Mesendoderm (in vitro differentiated cells): ENCODE results near the gene RBL1.
"Not testable (repeated sequence)": the region's sequence is repeated elsewhere in the genome, so short reads cannot be mapped to it uniquely, and the experiment has no call there.

Experiments used
- DNase-seq: peaks from one replicate; pipeline ENCODE4 v3.0.0; 2013
- H2AK5ac ChIP-seq: 2 replicates; pipeline ENCODE4 v1.6.1; 2013; ENCODE audit warnings: low read length, inconsistent platforms
- H2BK120ac ChIP-seq: 2 replicates; pipeline ENCODE4 v1.6.1; 2013; ENCODE audit warnings: low read depth, mild to moderate bottlenecking, low read length, moderate library complexity, mixed read lengths
- H2BK15ac ChIP-seq: replicated peaks from 2 replicates; pipeline ENCODE4 v1.6.1; 2013; ENCODE audit warnings: low read depth, mild to moderate bottlenecking, moderate library complexity
- H2BK5ac ChIP-seq: 2 replicates; pipeline ENCODE4 v1.6.1; 2013; ENCODE audit warnings: low read length, inconsistent platforms
- H3K18ac ChIP-seq: 2 replicates; pipeline ENCODE4 v1.6.1; 2013; ENCODE audit warnings: mild to moderate bottlenecking, low read length, mixed read lengths
- H3K23ac ChIP-seq: one replicate; pipeline ENCODE4 v1.6.1; 2013; ENCODE audit warnings: low read length
- H3K27ac ChIP-seq: 2 replicates; pipeline ENCODE4 v1.5.1; 2013; ENCODE audit warnings: low read depth, mild to moderate bottlenecking, inconsistent platforms, low read length, moderate library complexity
- H3K27me3 ChIP-seq: 2 replicates; pipeline ENCODE4 v1.6.1; 2013; ENCODE audit warnings: low read length, control low read depth, mild to moderate bottlenecking, inconsistent platforms; ENCODE audit not compliant: insufficient read depth, poor library complexity
- H3K36me3 ChIP-seq: 2 replicates; pipeline ENCODE4 v1.6.1; 2013; ENCODE audit warnings: low read length, inconsistent platforms; ENCODE audit not compliant: control insufficient read depth, insufficient read depth
- H3K4ac ChIP-seq: one replicate; pipeline ENCODE4 v1.6.1; 2013; ENCODE audit warnings: low read depth, mild to moderate bottlenecking, low read length, moderate library complexity
- H3K4me1 ChIP-seq: 2 replicates; pipeline ENCODE4 v1.6.1; 2013; ENCODE audit warnings: low read depth, low read length, inconsistent platforms; ENCODE audit not compliant: control insufficient read depth
- H3K4me2 ChIP-seq: 2 replicates; pipeline ENCODE4 v1.6.1; 2013; ENCODE audit warnings: low read length
- H3K4me3 ChIP-seq: 2 replicates; pipeline ENCODE4 v1.5.1; 2013; ENCODE audit warnings: mild to moderate bottlenecking, low read length
- H3K56ac ChIP-seq: one replicate; pipeline ENCODE4 v1.6.1; 2013; ENCODE audit warnings: low read length
- H3K79me1 ChIP-seq: 2 replicates; pipeline ENCODE4 v1.6.1; 2013; ENCODE audit warnings: low read length, inconsistent platforms
- H3K79me2 ChIP-seq: 2 replicates; pipeline ENCODE4 v1.6.1; 2013; ENCODE audit warnings: mild to moderate bottlenecking, low read length; ENCODE audit not compliant: control insufficient read depth, insufficient read depth
- H3K9ac ChIP-seq: 2 replicates; pipeline ENCODE4 v1.6.1; 2013; ENCODE audit warnings: low read length, inconsistent platforms
- H4K5ac ChIP-seq: one replicate; pipeline ENCODE4 v1.6.1; 2013; ENCODE audit warnings: low read length
- H4K8ac ChIP-seq: one replicate; pipeline ENCODE4 v1.6.1; 2013; ENCODE audit warnings: low read depth, mild to moderate bottlenecking, control low read depth, low read length, moderate library complexity
- WGBS: extraction: QIAGEN DNeasy Blood & Tissue Kit; methylation state at CpG from one replicate; pipeline ENCODE4 v1.1.7; 2013; ENCODE audit warnings: low lambda C conversion rate, missing lambda C conversion rate; ENCODE audit not compliant: insufficient coverage; ENCODE audit errors: extremely low coverage; 5-methylcytosine and 5-hydroxymethylcytosine counted together

RBL1 gene

DNA sequence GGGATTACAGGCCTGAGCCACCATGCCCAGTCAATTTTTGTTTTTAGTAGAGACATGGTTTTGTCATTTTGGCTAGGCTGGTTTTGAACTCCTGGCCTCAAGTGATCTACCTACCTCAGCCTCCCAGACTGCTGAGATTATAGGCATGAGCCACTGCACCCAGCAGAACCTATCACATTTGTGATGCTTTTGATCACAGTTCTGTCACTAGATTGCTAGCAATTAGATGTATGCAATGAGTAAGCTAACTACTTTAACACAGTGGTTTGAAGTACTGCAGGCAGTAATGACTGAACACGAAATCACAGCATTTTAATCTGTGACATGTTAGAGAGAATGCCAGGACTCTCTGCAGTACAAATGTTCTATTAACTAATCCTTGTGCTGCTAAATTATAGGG is 124.7 kb downstream of the RBL1 start:
- Histone ChIP-seq H3K27ac (no peak overlapping the region), H3K27me3 (no peaks in the 10 kb centered on the region), H4K5ac (no peak overlapping the region), H3K4ac (no peak overlapping the region), H3K56ac (no peak overlapping the region), H2BK120ac (no peak overlapping the region), H3K4me3 (no peak overlapping the region), H3K79me2 (no peaks in the 10 kb centered on the region), H3K79me1 (no peaks in the 10 kb centered on the region), H3K18ac (no peak overlapping the region), H3K23ac (no peak overlapping the region), H2AK5ac (no peak overlapping the region), H3K36me3 (no peaks in the 10 kb centered on the region), H3K4me1 (no peaks in the 10 kb centered on the region), H2BK15ac (no peak overlapping the region), H4K8ac (no peak overlapping the region), H3K4me2 (no peak overlapping the region), H3K9ac (no peak overlapping the region), H2BK5ac (no peak overlapping the region)
- no peak for DNase-seq
- no CpG with 5 or more reads among the region's 1 CpG for WGBS

DNA sequence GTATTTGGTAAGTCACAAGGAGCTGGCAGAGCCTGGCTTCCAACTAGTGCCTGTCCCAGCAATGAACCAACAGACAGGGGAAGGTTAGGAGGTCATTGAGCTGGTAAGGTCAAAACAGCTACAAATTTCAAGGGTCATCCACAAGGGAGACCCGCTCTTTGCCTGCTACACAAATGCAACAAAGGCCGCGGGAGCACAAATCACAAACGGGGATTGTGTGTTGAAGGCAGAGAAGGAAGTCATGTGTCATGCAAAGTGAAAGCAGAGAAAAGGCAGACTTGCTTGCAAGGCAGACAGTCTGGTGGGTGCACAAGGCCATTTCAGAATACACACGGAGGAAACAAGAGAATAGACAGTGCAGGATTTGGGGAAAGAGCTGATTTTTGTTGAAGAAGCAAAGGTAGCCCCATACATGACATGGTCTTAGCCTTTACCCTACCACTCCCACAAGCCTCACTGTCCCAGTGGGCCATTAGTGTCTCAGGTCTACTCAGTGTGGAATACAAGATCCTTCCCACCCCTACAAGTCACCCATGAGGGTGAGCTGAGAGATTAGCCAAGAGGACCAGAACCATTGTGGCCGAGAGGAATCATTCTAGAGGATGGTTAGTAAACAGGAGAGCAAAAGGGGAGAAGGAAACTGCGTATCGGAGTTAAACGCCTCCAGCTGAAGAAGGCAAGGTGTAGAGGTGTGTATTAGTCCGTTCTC is 126.2 kb downstream of the RBL1 start:
- Histone ChIP-seq H3K9ac (no peak overlapping the region), H2BK5ac (no peak overlapping the region), H2BK120ac (no peak overlapping the region), H3K23ac (no peak overlapping the region), H3K4ac (no peak overlapping the region), H3K4me3 (no peak overlapping the region), H3K27me3 (no peaks in the 10 kb centered on the region), H2AK5ac (no peak overlapping the region), H2BK15ac (no peak overlapping the region), H3K36me3 (no peaks in the 10 kb centered on the region), H3K4me1 (no peaks in the 10 kb centered on the region), H3K27ac (no peak overlapping the region), H3K4me2 (no peak overlapping the region), H3K79me1 (no peaks in the 10 kb centered on the region), H4K8ac (no peak overlapping the region), H4K5ac (no peak overlapping the region), H3K18ac (no peak overlapping the region), H3K56ac (no peak overlapping the region), H3K79me2 (no peaks in the 10 kb centered on the region)
- no CpG with 5 or more reads among the region's 10 CpGs for WGBS
- DNase-seq, result no peak

DNA sequence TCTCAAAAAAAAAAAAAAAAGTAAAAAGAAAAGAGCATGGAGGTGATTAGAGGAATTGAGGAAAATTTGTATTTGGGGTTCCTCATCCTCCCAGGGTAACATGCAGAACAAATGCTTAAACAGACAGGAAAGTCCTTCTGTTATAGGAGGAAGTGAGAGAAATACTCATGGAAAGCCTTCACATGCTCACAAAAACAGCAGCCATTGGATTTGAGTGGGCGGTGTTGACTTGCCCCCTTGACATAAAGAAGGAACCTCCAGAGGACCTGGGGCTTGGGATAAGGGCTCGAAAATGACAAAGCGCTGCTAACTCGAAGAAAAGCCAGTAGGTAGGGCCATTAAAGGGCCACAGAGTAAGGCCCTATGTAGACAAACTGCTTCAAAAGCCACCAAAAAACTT is 126.7 kb downstream of the RBL1 start:
- Histone ChIP-seq H3K56ac (no peak overlapping the region), H3K79me1 (no peaks in the 10 kb centered on the region), H2BK15ac (no peak overlapping the region), H3K23ac (no peak overlapping the region), H2AK5ac (no peak overlapping the region), H3K27me3 (no peaks in the 10 kb centered on the region), H3K4me3 (no peak overlapping the region), H4K5ac (no peak overlapping the region), H2BK120ac (no peak overlapping the region), H3K36me3 (no peaks in the 10 kb centered on the region), H3K9ac (no peak overlapping the region), H4K8ac (no peak overlapping the region), H3K27ac (no peak overlapping the region), H3K4me2 (no peak overlapping the region), H3K79me2 (no peaks in the 10 kb centered on the region), H3K18ac (no peak overlapping the region), H3K4me1 (no peaks in the 10 kb centered on the region), H2BK5ac (no peak overlapping the region), H3K4ac (no peak overlapping the region)
- no peak for DNase-seq
- no CpG with 5 or more reads among the region's 4 CpGs for WGBS

DNA sequence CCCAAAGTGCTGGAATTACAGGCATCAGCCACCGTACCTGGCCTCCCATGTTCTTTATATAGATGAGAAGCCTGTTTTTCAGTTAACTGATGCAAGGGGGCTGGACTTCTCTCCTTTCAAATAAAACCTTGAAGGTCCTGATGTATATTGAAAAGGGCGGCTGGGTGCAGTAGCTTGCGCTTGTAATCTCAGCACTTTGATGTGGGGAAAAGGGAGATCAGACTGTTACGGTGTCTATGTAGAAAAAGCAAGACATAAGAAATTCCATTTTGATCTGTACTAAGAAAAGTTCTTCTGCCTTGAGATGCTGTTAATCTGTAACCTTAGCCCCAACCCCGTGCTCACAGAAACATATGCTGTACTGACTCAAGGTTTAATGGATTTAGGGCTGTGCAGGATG is 128.2 kb downstream of the RBL1 start:
- no peak overlapping the region for H3K4ac ChIP-seq

DNA sequence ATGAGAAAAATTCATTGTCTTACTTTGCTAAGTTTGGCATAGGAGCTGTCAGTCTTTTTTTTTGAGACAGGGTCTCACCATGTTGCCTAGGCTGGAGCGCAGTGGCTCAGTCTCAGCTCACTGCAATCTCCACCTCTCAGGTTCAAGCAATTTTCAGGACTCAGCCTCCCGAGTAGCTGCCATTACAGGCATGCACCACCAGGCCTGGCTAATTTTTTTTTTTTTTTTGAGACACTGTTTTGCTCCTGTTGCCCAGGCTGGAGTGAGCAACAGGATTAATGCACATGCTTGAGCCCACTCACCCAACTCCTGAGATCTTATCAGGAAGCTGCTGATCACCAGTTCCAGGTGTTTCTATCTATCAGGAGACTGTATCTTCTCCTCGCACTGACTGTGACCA is 128.8 kb downstream of the RBL1 start:
- H3K27ac ChIP-seq, H3K27me3 ChIP-seq, H4K8ac ChIP-seq, H3K18ac ChIP-seq, H2BK120ac ChIP-seq, H3K56ac ChIP-seq, H4K5ac ChIP-seq, H2BK5ac ChIP-seq, H3K23ac ChIP-seq, H3K4me1 ChIP-seq, H3K79me1 ChIP-seq, DNase-seq, H2AK5ac ChIP-seq, H3K4me2 ChIP-seq, H3K9ac ChIP-seq, H3K79me2 ChIP-seq, H3K36me3 ChIP-seq, H2BK15ac ChIP-seq, H3K4ac ChIP-seq, H3K4me3 ChIP-seq: not testable (repeated sequence)
- WGBS, result no CpG with 5 or more reads among the region's 3 CpGs

More for the DNA sequence above, 128.2 kb downstream of the RBL1 start:
- no peak overlapping the region for H2AK5ac ChIP-seq
- no peaks in the 10 kb centered on the region for H3K79me2 ChIP-seq
- DNase-seq, result no peak
- H2BK15ac ChIP-seq, result no peak overlapping the region
- H3K56ac ChIP-seq, result no peak overlapping the region
- no peaks in the 10 kb centered on the region for H3K79me1 ChIP-seq
- H3K4me1 ChIP-seq, result no peaks in the 10 kb centered on the region
- H3K27ac ChIP-seq, result no peak overlapping the region
- no peak overlapping the region for H3K4me3 ChIP-seq
- no peak overlapping the region for H4K5ac ChIP-seq
- no peak overlapping the region for H2BK5ac ChIP-seq
- H4K8ac ChIP-seq, result no peak overlapping the region
- no peak overlapping the region for H2BK120ac ChIP-seq
- no peak overlapping the region for H3K23ac ChIP-seq
- H3K36me3 ChIP-seq, result no peaks in the 10 kb centered on the region
- H3K27me3 ChIP-seq, result no peaks in the 10 kb centered on the region
- no peak overlapping the region for H3K18ac ChIP-seq
- no CpG with 5 or more reads among the region's 5 CpGs for WGBS
- H3K4me2 ChIP-seq, result no peak overlapping the region
- no peak overlapping the region for H3K9ac ChIP-seq

DNA sequence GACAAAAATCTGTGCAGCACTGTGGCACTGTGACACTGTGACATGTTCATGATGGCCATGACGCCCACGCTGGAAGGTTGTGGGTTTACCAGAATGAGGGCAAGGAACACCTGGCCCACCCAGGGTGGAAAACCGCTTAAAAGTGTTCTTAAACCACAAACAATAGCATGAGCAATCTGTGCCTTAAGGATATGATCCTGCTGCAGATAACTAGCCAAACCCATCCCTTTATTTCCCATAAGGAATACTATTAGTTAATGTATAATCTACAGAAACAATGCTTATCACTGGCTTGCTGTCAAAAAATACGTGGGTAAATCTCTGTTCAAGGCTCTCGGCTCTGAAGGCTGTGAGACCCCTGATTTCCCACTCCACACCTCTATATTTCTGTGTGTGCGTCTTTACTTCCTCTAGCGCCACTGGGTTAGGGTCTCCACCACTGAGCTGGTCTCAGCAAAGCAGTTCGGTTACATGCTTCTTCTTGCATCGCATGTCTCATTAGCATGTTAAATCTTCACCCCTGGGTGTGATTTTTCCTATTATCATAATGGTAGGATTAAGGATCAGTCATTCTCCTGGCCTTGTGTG is 133.3 kb downstream of the RBL1 start:
- H2BK5ac ChIP-seq, H4K8ac ChIP-seq, H3K27ac ChIP-seq, H3K4me2 ChIP-seq, H2BK120ac ChIP-seq, H2BK15ac ChIP-seq, H3K56ac ChIP-seq, H3K4ac ChIP-seq, H3K4me3 ChIP-seq, H3K79me2 ChIP-seq, H3K79me1 ChIP-seq, H3K18ac ChIP-seq, H4K5ac ChIP-seq, H2AK5ac ChIP-seq, H3K27me3 ChIP-seq, H3K9ac ChIP-seq, H3K36me3 ChIP-seq, H3K23ac ChIP-seq, DNase-seq, H3K4me1 ChIP-seq: not testable (repeated sequence)
- no CpG with 5 or more reads among the region's 9 CpGs for whole genome bisulfite sequencing
